HG02623 (cell line): Measurements from ENCODE around the gene CRY1.
A peak's percentile ranks its signal among the peaks of the same experiment; 100 is the strongest.
"Not testable (repeated sequence)": the region's sequence is repeated elsewhere in the genome, so short reads cannot be mapped to it uniquely, and the experiment has no call there.

ENCODE experiments used
- ATAC-seq: cut with Tn5 transposase; IDR thresholded peaks from one replicate; pipeline ENCODE4 v1.9.1; 2021; ENCODE audit warnings: moderate library complexity; ENCODE audit not compliant: unreplicated experiment

Gene CRY1

DNA sequence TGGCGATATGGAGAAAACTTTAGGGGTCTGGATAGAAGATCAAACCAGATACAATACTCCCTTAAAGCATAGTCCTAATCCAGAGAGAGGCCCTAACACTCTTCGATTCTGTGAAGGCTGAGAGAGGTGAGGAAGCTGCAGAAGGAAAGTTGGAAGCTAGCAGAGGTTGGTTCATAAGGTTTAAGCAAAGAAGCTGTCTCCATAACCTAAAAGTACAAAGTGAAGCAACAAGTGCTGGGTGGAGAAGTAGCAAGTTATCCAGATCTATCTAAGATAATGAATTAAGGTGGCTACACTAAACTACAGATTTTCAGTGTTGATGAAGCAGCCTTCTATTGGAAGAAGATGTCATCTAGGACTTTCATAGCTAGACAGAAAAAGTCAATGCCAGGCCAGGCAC is 81.8 kb downstream of the CRY1 start:
- no peak for ATAC-seq

DNA sequence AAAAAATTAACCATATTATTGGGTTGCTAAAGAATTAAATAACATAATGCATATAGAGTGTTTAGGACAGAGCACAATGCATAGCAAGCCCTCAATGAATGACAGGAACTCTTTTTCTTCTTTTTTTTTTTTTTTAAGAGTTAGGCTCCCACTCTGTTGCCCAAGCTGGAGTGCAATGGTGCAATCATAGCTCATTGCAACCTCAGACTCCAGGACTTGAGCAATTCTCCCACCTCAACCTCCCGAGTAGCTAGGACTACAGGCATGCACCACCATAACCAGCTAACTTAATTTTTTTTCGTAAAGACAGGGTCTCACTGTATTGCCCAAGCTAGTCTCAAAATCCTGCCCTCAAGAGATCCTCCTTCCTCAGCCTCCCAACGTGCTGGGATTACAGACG is 85.9 kb downstream of the CRY1 start:
- no peak for ATAC-seq

DNA sequence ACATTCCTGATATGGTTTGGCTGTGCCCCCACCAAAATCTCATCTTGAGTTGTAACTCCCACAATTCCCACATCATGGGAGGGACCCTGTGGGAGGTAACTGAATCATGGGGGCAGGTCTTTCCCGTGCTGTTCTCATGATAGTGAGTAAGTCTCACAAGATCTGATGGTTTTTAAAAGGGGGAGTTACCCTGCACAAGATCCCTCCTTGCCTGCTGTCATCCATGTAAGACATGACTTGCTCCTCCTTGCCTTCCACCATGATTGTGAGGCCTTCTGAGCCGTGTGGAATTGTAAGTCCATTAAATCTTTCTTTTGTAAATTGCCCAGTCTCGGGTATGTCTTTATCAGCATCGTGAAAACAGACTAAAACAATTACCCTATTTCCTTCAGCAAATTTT is 90.7 kb downstream of the CRY1 start:
- not testable (repeated sequence) for ATAC-seq

DNA sequence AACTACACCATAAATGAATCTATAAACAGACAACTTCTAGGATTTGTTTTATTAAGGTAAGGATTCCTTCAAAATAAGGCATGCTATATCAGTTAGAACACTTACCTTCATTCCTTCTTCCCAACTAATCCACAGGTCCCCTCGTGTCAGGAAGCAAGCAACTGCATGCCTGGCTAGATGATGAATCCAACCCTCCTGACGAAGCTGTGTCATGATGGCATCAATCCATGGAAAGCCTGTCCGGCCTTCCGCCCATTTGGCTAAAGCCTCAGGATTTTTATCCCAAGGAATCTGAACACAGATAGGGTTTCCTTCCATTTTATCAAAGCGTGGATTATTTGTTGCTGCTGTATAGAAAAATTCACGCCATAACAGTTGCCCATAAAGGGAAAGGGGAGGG is 93.9 kb downstream of the CRY1 start:
- no peak for ATAC-seq

DNA sequence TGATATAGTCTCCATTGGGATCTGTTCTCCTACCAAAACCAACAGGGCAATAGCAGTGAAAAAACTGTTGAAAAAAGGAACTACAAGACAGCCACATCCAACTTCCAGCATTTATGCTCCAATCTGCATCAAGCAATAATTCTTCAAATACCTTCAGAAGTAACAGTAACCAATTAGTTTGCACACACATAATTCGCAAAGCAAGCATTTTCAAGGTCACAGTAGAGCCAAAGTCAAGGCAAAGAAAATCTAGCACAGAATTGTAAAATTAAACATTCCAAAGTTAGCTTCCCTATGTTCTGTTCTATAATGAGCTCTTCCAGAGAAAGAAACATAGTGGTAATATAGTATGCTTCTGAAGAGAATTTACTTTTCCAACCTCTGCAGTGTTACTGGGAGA is 95.4 kb downstream of the CRY1 start:
- no peak for ATAC-seq

GRCh38 chr12:106996102-106996501 is 97.2 kb downstream of the CRY1 start:
- not testable (repeated sequence) for ATAC-seq

- no peak for ATAC-seq
Observed at GRCh38 chr12:106994579-106995220, 98.6 kb downstream of the CRY1 start.

DNA sequence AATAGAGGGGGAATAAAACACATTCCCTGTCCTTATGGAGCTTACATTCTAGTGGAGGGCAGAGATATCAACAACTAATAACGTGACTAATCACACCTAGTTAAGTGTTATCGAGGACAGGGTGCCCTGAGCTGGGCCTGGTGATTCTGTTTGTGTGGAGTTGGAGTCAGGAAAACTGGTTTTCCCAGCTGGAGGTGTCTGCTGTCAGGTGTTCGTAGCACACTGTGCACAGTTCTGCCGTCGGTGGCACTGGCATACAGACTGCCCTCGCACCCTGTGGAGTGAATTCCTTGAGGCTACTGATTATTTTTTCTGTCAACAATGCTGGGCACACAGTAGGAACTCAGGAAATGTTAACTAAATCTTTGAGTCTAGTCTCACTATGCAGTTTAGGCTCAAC is 105.5 kb downstream of the CRY1 start:
- no peak for ATAC-seq

- ATAC-seq = peak; percentile 91
Observed at GRCh38 chr12:106986625-106987389, 106.5 kb downstream of the CRY1 start, which contains the start of gene MTERF2. MTERF2 (minus strand) TSS chr12:106987146; CDS start chr12:106978714, 8,432 bp downstream.

- no peak for ATAC-seq
Observed at GRCh38 chr12:106986135-106986534, 107.2 kb downstream of the CRY1 start.

DNA sequence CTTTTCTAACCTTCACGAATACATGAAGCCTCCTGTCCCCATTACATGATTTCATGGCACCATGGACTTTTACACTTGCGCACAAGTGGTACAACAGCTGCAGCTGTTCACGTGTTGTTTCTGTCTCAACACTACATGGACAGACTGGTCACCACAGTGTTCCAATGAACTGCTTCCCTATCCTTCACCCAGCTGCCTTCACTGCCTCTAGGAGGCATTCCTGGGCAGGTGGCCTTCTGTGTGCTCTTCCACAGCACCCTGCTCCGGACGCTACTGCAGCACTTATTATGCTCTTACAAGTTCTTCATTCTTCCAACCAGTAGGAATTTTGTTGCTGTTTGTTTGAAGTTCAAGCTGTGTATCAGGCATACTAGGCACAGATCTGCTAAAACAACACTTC is 107.9 kb downstream of the CRY1 start:
- ATAC-seq = no peak

DNA sequence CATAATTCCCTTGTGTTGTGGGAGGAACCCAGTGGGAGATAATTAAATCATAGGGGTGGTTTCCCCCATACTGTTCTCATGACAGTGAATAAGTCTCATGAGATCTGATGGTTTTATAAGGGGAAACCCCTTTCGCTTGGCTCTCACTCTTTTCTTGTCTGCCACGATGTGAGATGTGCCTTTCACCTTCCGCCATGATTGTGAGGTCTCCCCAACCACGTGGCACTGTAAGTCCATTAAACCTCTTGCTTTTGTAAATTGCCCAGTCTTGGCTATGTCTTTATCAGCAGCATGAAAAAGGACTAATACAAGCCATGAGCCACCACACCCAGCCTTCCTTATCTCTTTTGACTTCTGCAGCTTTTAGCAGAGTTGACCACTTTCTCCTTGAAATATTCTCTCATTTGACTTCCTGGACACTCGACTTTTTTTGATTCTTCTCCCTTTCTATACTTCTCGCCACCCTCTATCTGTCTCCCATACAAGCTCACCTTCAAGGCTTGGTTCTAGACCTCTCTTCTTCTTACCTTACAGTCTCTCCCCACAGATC is 108.7 kb downstream of the CRY1 start:
- no peak for ATAC-seq

DNA sequence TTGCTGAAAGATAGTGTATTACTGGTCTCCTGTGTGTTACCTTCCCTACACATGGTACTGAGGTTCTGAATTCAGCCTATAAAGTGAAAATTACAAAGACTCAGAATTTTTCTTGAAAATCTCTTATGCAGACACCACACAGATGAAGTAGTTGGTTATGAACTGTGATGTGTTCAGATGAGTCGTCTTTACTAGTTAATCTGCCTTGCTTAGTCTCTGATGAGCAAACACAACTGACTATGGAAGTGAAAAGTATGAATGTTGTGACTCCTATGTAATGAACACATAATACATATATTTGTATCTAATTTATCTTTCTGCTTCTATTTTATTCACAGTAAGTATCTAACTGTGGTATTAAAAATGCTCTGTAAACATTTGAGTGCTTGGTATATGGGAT is 111.1 kb downstream of the CRY1 start:
- ATAC-seq = no peak

- ATAC-seq = no peak
Observed at GRCh38 chr12:106981788-106982187, 111.6 kb downstream of the CRY1 start.

GRCh38 chr12:106980944-106981343 is 112.4 kb downstream of the CRY1 start:
- no peak for ATAC-seq

DNA sequence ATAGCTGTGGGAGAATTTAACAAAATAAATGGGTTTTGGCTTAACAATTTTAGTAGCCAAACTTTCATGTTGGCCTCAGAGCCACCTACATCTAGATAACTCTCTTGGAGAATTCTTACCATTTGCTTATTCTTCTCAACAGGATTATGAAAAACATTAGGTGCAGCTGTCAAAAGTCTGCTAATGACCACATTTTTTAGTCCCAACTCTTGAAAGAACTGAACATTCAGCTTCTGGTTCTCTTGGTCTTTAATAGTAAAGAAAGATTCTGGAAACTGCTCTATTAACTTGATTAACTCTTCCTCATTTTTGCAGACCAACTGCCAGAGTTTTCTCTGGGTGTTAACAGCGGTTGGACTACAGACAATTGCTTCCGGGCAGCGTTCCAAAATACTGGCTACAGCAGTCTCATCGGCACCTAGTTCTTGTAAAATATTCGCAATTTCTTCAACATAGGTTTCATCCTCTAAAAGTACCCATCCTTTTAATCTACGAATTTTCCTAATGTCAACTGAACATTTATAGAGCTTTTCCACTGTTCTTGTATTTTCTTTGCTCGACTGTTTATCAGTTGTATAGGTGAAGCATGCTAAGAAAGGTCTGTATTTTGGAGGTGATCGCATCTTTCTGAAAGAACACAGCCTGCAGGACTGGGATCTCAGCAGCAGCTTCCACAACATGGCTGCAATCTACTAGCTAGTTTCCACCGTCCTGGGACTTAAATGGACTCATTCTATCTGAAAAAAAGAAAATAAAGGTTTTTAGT is 115.1 kb downstream of the CRY1 start:
- ATAC-seq = no peak

DNA sequence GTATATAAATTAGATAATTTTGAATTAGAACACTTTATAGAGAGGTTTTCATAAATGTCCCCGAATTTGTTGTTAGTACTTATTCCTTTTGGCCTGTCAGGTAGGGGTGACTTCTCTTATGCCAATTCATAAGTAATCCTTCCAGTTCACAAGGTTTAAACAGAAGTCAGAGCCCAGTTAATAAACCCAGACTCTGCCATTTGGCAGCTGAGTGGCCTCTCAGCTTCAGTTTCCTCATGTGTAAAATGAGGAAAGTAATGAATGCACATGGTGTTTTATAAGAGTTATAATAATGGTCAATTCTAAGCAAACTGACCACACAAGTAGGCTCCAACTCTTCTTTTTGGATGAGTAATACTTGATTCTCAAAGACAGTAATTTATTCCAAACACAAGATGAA is 116.7 kb downstream of the CRY1 start:
- ATAC-seq = no peak

DNA sequence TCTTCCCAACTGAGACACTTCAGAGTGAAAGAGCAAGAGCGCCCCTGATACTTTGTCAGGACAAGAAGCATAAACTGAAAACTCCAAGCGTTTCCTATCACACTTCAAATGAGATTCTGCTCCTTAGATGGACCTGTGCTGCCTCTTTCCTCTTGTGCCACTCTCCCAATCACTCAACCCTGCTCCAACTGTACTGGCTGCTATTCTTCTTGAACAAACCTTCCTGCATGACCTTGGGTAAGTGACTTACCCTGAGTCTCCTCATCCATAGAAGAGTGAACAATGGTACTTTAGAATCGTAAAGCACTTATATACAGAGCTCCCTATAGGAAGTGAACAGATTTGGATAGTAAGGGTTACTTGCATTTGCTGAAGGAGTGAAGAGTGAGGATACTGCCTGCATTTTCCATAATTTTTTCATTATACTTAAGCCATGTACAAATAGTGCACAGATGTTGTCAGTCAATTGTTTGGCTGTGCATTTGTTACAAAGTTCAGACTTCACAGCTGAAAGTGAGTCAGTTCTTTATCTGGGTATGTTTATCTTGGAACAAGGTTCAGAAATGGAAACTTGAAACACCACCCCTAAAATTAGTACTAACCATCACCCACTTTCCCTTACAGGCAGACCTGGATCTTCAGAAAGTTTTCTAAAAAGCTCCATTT is 117.2 kb downstream of the CRY1 start:
- no peak for ATAC-seq

GRCh38 chr12:106975098-106975497 is 118.3 kb downstream of the CRY1 start:
- ATAC-seq = no peak

DNA sequence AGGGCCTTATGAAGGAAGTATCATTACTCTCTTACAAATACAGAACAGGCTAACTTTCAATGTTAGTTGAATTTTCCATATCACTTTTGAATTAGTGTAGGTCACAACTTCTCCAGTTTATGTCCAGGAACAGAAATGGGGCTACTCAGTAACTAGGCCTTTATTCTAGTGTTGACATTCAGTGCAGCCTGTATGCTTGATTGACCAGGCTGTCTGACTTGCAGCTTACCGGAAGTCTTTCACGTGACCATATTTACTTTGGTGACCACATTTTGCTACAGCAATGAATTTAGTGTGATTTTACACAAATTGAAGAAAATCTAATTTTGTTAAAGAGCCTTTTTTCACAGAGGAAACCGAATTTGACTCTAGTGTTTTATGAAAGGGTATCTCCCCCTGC is 118.8 kb downstream of the CRY1 start:
- no peak for ATAC-seq

GRCh38 chr12:106973545-106973944 is 119.8 kb downstream of the CRY1 start:
- ATAC-seq = no peak
